GM19452 (cell line): ENCODE results near the gene SERPINF2.
"Not testable (repeated sequence)": the region's sequence is repeated elsewhere in the genome, so short reads cannot be mapped to it uniquely, and the experiment has no call there.

Experiments used
- ATAC-seq: cut with Tn5 transposase; IDR thresholded peaks from one replicate; pipeline ENCODE4 v1.9.1; 2021; ENCODE audit not compliant: unreplicated experiment

The SERPINF2 gene

GRCh38 chr17:1742371-1743087, at the start of gene SERPINF2:
SERPINF2 (plus strand) TSS chr17:1742871; CDS start chr17:1744996, 2,125 bp downstream.
- ATAC-seq = no peak

DNA sequence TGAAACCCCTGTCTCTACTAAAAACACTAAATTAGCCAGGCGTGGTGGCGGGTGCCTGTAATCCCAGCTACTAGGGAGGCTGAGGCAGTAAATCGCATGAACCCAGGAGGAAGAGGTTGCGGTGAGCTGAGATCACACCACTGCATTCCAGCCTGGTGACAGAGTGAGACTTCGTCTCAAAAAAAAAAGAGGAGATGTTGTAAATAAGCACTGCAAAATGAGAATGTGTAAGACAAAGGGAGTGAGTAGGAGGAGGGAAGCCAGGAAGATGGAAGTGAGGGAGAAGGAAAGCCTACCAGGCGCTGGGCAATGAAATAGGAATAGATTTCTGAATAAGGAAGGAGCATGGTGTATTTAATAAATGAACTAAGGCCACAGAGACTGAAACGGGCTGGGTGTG, 49.3 kb upstream of the SERPINF2 start:
- no peak for ATAC-seq

GRCh38 chr17:1695365-1695764, 47.3 kb upstream of the SERPINF2 start:
- ATAC-seq = no peak

DNA sequence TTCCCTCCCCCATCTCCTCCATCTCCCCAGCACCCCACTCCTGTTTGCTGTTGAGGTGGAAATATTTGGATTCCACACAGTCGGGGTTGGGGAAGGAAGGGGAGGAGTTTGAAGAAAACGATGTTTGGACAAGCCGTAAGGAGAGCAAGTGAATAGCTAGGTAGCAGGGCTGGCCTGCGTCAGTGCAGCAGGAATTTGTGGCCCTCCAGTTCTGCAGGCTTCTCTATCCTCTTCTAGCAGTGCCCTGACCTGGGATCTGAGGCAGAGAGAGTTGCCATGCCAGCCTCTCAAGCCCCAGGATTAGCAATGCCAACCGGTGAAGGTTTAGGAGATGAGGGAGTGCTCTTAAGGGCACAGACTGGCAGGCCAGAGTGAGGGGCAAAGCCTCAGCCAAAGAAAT, 45.0 kb upstream of the SERPINF2 start:
- no peak for ATAC-seq

- not testable (repeated sequence) for ATAC-seq
These were observed 42.8 kb upstream of the SERPINF2 start for GRCh38 chr17:1699891-1700290.

GRCh38 chr17:1703063-1703462, 39.6 kb upstream of the SERPINF2 start:
- no peak for ATAC-seq

DNA sequence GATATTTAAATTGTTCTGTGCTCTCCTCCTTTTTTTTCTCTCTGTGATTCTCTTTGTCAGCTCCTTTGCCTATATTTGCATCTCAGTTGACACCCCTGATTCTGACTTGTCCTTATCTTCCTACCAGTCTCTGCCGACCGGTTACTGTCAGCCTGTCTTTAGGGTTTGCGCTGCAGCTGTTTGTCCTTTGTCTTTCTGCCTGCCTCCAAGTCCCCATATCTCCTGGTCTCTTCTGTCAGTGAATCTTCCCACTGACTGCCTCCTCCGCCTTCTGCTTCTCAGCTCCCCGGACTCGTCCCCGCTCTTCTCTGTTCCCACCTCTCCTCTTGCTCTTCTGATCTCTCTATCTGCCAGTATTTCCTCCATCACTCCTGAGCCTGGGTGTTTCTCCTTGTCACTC, 37.7 kb upstream of the SERPINF2 start:
- ATAC-seq = no peak

DNA sequence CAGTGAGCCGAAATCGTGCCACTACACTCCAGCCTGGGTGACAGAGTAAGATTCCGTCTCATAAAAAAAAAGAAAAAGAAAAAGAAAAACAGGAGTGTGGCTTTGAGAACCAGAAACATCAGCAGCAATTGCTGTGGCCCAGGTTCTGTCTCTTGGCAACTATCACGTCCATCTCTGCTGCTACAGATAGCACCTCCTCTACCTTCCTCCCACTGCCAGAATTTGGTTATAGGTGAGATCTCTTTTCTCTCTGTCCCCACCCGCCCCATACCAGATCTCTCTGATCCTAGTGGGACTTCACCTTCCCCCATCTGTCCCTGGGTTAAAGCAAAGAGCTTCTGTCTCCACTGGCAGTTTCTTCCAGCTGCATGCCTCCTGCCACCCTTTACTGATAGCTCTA, 35.6 kb upstream of the SERPINF2 start:
- no peak for ATAC-seq

- ATAC-seq = not testable (repeated sequence)
These were observed 33.8 kb upstream of the SERPINF2 start for GRCh38 chr17:1708791-1709346.

- ATAC-seq = no peak
These were observed 33.2 kb upstream of the SERPINF2 start for GRCh38 chr17:1709403-1709951.

DNA sequence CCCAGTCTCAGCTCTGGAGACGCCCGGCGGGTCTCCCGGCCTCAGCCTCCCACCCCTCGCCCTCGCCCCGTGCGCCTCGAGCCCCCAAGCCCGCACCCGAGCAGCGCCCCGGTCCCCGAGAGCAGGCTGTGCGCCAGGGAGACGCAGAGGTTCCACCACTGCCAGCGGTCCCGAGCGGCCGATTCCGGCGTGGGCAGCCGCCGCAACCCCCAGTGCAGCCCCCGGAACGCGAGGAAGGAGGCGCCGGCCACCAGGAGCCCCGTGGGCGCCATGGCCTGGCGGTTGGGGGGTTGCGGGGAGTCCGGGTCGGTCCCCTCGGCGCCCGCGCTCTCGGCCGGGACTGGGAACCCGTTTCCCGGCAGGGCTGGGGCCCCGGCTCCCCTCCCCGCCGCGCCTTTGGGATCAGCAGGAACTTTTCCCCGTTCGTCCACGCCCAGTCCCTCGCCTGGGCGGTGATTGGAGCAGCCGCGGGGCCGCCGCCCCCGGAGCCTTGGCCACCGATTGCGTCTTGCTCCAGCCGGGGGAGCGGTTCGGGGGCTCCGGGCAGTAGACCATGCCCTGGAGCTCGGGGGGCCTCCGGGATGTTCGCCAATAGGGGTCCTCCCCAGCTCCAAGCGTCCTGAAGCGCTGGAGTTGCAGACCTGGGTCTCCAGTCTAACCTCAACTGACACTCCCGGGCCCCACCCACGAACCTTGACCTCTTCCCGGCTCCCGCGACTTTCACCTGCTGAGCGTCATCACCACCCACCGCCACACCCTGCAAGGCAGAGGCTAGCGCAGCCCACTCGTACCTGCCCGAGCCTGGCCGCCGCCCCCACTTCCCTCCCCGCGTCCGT, 32.5 kb upstream of the SERPINF2 start, which contains the start of gene TLCD2:
Gene TLCD2 (minus strand): TSS at position 407 of the 836 bp plus-strand sequence. CDS start 135 bp downstream, at position 272.
- no peak for ATAC-seq

GRCh38 chr17:1710807-1711553, 31.7 kb upstream of the SERPINF2 start:
- no peak for ATAC-seq

GRCh38 chr17:1711804-1712203, 30.9 kb upstream of the SERPINF2 start:
- ATAC-seq = no peak

DNA sequence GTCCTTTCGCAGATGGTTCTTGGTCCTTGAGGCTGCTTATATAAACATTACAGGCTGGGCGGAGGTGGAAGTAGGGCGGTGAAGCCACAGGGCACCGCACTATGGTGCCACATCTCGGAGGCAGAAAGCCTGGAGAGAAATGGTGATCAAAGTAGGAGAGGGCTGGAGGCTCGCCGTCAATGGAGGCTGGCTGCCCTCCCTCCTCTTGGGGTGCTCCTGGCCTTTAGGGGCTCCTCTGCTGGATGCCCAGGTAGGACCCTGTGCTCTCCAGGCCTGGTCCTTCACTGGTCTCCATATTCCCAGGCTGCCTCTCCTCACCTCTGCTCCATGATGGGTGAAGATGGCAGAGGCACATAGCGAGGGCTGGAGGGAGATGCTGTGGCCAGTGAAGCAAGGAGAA, 30.4 kb upstream of the SERPINF2 start:
- no peak for ATAC-seq

DNA sequence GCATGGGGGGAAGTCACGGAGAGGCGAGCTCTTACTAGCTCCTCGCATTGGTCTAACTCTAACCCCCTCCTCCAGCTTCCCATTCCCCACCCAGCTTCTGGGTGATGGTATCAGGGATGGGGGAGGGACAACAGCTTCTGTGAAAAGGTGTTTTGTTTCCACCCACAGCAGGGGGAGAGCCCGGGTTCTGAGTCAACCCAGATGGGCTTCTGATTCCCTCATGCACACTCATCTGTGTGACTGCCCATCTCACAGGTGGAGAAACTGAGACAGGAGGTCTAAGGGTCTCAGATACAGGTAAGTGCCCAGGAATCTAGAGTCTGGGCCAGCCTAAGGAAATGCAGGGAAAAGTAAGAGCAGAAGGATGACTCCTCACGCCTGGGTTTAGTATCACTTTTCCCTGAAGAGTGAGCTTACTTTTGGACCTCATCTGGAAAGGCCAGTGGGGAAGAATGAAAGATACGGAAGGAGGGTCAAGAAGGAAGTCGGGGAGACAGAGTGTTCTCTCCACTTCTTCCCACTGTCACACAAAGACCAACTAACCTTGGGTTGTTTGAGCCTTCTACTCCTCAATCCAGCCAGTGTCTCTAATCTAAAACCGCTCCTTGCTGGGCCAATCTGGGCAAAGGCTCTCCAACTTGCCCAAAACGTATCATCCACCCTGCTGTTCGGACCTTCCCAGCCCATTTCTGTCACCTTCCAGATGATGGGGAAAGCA, 29.4 kb upstream of the SERPINF2 start:
- no peak for ATAC-seq

- no peak for ATAC-seq
These were observed 28.7 kb upstream of the SERPINF2 start for GRCh38 chr17:1713878-1714426.

- no peak for ATAC-seq
These were observed 28.2 kb upstream of the SERPINF2 start for GRCh38 chr17:1714427-1714979.

DNA sequence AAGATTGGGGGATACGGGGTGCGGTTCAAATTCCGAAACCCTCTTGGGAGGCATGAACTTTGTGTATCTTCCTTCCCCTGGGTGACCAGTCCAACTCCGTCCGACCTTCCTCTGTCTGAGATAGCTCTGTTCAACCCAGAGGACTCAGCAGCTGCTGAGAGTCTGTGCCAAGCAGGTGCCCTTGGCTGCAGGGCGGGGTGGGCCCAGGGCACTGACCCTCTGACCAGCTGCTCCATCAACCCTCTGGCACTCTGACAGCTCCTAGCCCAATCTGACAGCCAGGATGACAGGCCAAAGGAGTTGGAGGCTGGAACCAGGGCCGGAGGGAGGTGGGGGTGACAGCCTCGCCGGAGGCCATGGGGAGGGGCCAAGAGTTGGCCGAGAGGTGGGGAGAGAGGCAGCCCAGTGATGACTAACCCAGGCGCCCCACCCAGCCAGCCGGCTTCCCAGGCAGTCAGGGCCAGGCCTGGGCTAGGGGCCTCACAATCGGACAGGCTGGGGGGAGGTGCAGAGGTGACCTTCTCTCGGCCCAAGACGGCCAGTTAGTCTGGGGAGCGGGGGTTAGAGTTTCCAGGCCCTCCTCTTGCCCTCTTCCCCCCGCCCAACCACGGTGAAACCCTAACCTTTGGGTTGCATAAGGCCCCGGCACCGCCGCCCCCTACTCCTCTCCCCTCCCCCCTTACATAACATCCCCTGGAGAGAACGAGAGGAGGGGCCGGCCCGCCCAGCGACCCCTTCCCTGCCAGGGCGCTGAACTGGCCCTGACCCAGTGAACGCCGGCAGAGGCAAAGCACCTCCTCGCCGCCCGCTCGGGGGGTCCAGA, 27.5 kb upstream of the SERPINF2 start:
- ATAC-seq = no peak

DNA sequence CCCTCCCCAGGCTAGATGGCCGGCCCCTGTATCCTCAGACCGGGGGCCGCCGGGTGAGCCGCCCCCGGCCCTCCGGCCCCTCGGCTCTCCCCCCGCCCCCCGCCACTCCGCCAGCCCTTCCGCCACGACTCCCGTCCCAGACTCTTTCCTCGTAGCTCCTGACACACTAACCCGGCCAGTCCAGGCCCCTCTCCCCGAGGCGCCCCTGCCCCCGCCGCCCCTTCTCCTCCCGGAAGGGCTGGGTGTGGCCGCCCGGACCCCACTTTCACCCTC, 26.9 kb upstream of the SERPINF2 start:
- no peak for ATAC-seq
